COR-L47 (cell line): ENCODE data around the gene LAMC3.
"Not testable (repeated sequence)": the region's sequence is repeated elsewhere in the genome, so short reads cannot be mapped to it uniquely, and the experiment has no call there.

Source experiments
- DNase-seq: peaks from one replicate; lab custom pipeline; 2025; lab: John Stamatoyannopoulos, UW

Gene LAMC3

DNA sequence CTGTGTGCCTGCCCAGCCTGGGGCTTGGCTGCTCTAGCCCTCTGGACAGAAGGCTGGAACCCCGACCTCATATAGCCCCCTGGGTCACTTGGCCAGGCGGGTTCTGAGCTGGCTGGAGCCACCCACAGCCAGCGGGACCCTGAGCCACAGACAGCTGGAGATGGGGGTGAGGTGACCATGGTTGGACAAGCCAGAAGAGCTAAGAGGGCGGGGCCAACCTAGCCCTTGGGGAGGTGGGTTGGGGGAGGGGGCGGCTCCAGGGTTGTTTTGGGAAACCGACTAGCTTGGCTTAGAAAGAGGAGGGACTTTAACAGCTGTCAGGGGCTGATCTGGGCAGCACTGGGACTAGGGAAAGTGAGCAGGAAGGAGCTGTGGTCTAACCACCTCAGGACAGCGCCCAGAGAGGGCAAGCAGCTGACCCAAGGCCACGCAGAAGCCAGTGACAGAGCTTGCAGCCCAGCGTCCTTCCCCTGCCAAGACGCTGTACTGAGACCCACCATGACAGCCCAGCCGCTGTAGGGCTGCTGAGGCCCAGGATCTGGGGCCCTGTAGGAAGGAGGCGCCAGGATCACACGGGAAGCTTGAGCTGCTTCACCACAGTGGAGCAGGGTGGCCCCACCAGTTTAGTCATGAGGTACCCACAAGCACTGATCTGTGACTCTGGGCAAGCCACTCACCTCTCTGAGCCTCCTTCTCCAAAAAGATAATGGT lies 89.6 kb downstream of the LAMC3 start:
- no peak for DNase-seq

DNA sequence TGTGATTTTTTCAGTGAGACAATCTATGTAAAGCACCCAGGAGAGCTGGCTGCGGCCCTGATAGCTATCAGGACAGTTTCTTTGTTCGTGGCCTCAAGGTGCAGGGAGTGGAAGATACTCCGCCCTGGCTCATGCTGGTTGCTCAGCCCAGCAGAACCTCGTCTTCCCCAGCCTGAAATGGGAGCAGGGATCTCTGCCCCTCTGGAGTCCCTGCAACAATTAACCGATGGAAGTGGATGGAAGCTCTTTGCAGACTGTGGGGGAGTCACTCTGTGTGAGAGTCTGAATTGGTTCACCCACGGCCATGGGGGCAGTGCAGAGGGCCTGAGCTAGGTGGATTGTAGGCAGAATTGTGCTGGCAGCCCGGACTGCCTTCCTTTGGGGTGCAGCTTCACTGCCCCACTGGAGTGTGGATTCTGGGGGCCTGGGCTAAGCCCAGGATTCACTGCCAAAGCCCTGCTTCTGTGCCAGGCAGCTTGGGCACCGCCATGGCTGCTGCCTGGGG lies 90.2 kb downstream of the LAMC3 start:
- no peak for DNase-seq

DNA sequence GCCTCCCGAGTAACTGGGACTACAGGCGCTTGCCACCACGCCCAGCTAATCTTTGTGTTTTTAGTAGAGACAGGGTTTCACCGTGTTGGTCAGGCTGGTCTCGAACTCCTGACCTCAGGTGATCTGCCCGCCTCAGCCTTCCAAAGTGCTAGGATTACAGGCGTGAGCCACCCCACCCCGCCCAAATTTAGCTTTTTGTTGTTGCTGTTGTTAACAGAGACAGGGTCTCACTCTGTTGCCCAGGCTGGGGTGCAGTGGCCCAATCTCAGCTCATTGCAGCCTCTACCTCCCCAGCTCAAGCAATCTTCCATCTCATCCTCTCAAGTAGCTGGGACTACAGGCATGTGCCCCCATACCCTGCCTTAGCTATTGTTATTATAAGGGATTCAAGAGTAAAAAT lies 90.9 kb downstream of the LAMC3 start:
- DNase-seq, result not testable (repeated sequence)

GRCh38 chr9:131100445-131100844 lies 91.5 kb downstream of the LAMC3 start:
- no peak for DNase-seq

DNA sequence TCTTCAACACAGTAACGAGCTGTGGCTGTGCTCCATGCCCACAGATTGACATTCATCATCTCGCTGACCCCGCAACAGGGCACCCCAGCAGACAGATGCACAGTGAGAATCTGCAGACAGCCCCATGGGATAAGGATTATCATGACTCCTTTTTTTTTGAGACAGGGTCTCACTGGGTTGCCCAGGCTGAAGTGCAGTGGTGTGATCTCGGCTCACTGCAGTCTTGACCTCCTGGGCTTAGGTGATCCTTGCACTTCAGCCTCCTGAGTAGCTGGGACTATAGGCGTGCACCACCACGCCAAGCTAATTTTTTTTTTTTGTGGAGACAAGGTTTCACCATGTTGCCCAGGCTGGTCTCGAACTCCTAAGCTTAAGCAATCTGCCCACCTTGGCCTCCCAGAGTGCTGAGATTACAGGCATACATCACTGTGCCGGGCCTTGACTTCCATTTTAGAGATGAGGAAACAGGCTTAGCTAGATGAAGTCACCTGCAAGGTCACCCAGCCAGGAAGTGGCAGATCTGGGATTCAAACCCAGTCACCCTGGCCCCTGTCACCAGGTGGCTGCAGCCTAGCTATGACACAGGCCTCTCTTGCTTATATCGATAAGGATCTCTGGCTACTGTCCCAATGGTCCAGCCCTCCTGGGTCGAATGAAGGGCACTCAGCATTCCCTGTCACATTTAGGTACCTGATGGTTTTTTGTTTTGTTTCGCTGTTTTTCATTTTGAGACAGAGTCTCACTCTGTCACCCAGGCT lies 92.4 kb downstream of the LAMC3 start:
- no peak for DNase-seq

DNA sequence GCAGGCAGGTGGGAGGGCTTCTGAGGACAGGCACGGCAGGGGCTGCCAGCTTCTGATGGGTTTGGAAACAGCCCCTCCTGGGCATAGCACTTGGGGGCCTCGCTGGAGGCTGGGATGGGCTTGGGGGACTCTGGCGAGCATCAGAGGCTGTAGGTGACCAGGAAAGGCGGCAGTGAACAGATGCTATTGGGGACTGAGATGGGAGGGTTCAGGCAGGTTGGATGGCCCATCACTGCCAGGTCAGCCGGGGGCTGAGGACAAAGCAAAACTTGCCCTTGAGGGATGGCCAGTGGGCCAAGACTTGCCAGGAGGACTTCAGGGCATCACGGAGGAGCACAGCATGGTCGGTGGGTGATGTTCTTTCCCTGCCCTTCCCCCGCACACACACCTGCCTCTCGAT lies 94.0 kb downstream of the LAMC3 start:
- no peak for DNase-seq

GRCh38 chr9:131103535-131103934 lies 94.6 kb downstream of the LAMC3 start:
- no peak for DNase-seq

DNA sequence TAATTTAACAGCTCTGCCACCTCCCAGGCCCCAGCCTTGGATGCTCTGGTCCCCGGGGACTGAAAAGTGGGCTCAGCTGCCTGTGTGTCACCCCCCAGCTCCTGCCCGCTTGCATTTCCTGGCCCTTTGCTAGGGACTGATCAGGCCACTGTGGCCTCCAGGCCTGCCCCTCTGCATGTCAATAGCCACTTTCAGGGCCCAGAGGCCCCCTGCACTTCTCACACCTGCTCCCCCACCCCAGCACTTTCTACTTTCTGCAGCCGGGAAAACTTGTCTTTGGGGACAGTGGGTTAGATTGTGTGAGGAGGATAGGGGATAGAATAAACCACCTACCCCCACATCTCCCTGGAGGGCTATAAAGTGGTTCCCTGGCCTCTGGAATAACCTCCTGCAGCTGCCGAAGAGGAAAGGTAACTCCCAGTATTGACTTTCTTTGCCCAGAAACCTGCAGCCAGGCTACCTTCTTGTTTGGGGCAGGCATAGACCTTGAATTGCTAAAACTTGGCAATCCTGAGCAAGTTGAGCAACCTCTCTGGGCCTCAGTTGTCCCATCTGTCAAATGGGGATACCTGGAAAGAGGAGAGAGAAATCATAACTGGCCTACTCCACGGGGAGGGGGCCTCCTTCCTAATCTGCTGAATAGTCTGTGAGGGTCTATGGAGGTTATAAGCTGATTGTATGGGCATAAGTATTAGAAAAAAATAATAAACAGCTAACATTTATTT lies 95.2 kb downstream of the LAMC3 start:
- no peak for DNase-seq

GRCh38 chr9:131105952-131106351 lies 97.0 kb downstream of the LAMC3 start:
- no peak for DNase-seq

GRCh38 chr9:131107760-131108159 lies 98.8 kb downstream of the LAMC3 start:
- no peak for DNase-seq

DNA sequence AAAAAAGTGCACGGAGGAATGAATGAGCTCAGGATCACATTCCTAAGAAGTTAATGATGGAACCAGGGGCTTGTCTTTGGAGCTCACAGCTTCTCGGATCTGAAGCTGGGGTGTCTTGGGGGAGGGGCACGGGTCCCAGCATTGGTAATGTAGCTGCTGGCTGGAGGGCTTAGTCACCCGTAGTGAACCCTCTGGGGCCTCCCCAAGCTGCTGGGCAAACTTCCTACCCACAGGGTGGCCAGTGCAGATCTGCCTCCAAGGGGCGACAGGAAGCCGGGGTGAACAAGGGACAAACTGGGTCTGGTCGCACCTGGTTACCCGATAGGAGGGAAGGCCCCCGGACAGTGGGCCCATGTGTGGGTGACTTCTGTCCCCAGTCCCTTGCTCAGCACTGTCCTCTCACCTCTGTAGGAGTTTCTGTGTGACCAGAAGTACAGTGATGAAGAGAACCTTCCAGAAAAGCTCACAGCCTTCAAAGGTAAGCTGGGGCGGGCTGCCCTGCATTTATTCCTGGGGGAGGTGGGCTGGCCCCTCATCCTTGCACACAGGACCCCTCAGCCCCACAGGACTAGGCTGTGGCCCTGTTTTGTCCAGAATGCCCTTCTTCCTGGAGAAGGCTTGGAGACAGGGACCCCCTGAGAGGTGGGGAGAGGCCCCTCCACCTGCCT lies 102.3 kb downstream of the LAMC3 start:
- DNase-seq, result no peak

- no peak for DNase-seq
These were observed 102.9 kb downstream of the LAMC3 start for GRCh38 chr9:131111854-131112311.

DNA sequence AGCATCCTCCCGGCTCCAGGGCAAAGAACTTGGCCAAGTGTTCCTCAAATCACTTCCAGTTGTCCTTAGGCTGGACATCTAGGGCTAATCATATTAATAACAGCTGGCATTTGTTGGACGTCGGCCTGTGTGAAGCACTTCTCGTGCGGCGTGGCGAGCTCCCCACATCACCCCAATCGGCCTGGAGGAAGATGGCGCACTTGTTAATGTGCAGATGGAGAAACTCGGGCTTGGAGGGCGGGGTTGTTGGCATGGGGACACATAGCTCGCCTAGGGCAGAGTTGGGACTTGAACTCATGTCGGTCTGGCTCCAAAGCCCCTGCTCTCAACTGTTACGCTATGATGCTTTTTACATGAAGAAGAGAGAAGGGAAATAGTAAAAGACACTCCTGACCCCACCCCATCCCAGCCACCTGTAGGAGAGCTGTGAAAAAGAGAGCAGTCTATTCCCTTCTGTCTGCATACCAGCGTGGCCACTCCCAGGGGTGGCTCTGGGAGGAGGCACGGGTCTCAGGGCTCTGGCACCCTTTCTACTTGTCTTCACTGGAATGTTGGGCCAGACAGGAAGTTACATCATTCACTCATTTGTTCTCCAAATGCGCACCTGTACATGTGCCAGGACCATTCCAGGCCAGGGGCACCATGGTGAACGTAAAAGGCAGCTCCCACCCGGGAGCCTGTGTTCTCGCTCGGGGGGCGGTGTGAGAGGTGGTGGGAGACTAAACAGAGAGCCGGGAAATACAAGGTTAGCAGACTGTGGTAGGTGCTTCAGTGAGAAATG lies 103.6 kb downstream of the LAMC3 start:
- no peak for DNase-seq

DNA sequence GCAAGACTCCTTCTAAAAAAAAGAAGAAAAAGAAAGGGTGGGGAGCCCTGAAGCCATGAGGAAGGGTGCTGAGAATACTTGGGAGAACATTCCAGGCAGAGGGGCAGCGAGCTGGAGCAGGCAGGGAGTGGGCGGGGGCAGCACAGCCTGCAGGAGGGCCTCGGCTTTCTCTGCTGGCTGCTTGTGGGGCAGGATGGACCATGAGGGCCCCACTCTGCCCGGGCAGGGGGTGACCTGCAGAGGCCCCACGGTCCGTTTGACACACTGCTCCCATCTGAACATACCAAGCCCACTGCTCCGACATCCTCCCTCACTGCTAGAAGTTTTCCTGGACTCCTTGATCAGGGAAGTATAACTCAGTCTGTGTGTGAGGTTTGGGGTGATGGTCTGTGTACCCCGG lies 104.7 kb downstream of the LAMC3 start:
- no peak for DNase-seq

DNA sequence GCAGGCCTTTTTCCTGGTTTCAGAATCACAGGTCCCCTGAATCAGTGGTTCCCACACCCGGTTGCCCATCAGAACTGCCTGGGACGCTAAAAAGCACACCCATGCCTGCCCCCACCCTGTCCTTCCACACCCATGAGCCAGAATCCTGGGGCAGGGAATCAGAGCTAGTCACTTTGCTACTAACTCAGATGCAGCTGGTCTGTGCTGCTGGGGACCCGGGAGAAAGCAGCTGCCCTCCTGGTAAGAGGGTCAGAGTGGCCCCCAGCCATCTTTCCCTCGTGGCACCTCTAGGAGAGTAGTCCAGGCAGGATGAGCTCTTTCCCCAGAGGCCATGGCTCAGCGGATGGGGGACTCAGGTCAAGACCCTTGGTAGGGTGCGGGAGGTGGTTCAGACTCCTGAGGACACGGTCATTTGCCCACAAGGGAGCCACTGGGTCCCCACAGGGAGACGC lies 105.1 kb downstream of the LAMC3 start:
- DNase-seq, result no peak

GRCh38 chr9:131115360-131115742 lies 106.4 kb downstream of the LAMC3 start:
- not testable (repeated sequence) for DNase-seq

GRCh38 chr9:131116281-131117120 lies 107.5 kb downstream of the LAMC3 start:
- DNase-seq, result peak; percentile 64

- DNase-seq, result peak; percentile 64
These were observed 108.3 kb downstream of the LAMC3 start for GRCh38 chr9:131117121-131117761.

DNA sequence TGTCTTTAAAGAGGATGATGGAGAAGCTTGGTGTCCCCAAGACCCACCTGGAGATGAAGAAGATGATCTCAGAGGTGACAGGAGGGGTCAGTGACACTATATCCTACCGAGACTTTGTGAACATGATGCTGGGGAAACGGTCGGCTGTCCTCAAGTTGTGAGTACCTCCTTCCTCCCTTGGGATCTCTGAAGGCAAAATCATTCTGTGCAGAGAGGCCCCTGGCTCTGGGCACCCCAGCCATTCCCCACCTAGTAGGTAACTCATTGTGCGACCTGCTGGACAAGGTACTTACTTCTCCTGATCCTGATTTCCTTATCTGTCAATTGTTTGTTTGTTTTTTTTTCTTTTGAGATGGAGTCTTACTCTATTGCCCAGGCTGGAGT lies 108.8 kb downstream of the LAMC3 start:
- no peak for DNase-seq

DNA sequence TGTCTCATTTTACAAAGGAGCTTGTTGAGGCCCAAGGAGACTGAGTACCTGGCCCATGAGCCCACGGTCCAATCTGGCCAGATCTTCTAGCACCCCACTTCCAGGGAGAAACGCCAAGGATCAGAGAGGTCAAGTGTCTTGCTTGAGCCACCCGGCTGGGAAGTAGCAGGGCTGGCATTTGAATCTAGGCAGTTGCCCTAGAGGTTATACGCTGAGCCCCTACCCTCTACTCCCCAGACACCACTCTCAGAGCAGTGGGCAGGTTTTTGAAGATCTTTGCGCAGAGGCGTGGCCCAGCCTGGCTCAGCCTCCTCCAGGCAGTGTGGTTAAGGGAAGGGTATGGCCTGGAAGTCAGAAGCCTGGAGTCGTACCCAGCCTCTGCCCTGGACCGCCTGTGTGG lies 110.6 kb downstream of the LAMC3 start:
- DNase-seq, result no peak
